ENCODE results near the gene SPPL3. TPM values are rescaled to one million over a fixed set of nuclear protein-coding genes. Genes with fewer than 3 reads are reported as not detected.

SPPL3 gene
- total RNA-seq, 1 donor, result 10.9 TPM

- Histone ChIP-seq H3K27me3 (ENCODE audit: insufficient read depth, low read length) (no peaks in the 10 kb centered on the region), H2AFZ (ENCODE audit: low read length) (no peak overlapping the region), H4K20me1 (ENCODE audit: insufficient read depth, low read length) (peaks cover 4% of the 10 kb centered on the region), H3K36me3 (ENCODE audit: insufficient read depth, low read length) (peaks cover 3% of the 10 kb centered on the region), H3K4me1 (ENCODE audit: insufficient read depth, low read length) (no peaks in the 10 kb centered on the region), H3K9me3 (ENCODE audit: low read depth, low read length) (no peaks in the 10 kb centered on the region), H3K79me2 (ENCODE audit: insufficient read depth, low read length) (no peaks in the 10 kb centered on the region), H3K27ac (ENCODE audit: low read depth, low read length) (no peak overlapping the region), H3K4me3 (ENCODE audit: insufficient read depth, low read length) (no peak overlapping the region), H3K4me2 (ENCODE audit: insufficient read depth, low read length) (no peak overlapping the region)
- peak; percentile 73 for DNase-seq (ENCODE audit: insufficient read length, low spot score, missing footprints)
- TF ChIP-seq CTCF (IDR thresholded peaks at IDR 0.05; ENCODE audit: extremely low read depth, low read depth, low read length), result peak; percentile 32
These were observed 128.2 kb downstream of the SPPL3 start for GRCh38 chr12:120775862-120776552.

- no peak overlapping the region for H3K4me2 ChIP-seq (ENCODE audit: insufficient read depth, low read length)
- peaks cover 4% of the 10 kb centered on the region for H4K20me1 ChIP-seq (ENCODE audit: insufficient read depth, low read length)
- H3K27me3 ChIP-seq (ENCODE audit: insufficient read depth, low read length), result no peaks in the 10 kb centered on the region
- H3K27ac ChIP-seq (ENCODE audit: low read depth, low read length), result no peak overlapping the region
- H3K4me3 ChIP-seq (ENCODE audit: insufficient read depth, low read length), result no peak overlapping the region
- H3K36me3 ChIP-seq (ENCODE audit: insufficient read depth, low read length), result peaks cover 2% of the 10 kb centered on the region
- no peaks in the 10 kb centered on the region for H3K4me1 ChIP-seq (ENCODE audit: insufficient read depth, low read length)
- DNase-seq (ENCODE audit: insufficient read length, low spot score, missing footprints), result peak; percentile 55
- H3K9me3 ChIP-seq (ENCODE audit: low read depth, low read length), result no peaks in the 10 kb centered on the region
- no peaks in the 10 kb centered on the region for H3K79me2 ChIP-seq (ENCODE audit: insufficient read depth, low read length)
- H2AFZ ChIP-seq (ENCODE audit: low read length), result no peak overlapping the region
- TF ChIP-seq CTCF (IDR thresholded peaks at IDR 0.05; ENCODE audit: extremely low read depth, low read depth, low read length), result no peak
These were observed 129.8 kb downstream of the SPPL3 start for GRCh38 chr12:120774169-120774916.

- TF ChIP-seq CTCF (IDR thresholded peaks at IDR 0.05; ENCODE audit: extremely low read depth, low read depth, low read length), result no peak
- no peak overlapping the region for H3K4me2 ChIP-seq (ENCODE audit: insufficient read depth, low read length)
These were observed 133.1 kb downstream of the SPPL3 start for GRCh38 chr12:120771097-120771496.

More at GRCh38 chr12:120771097-120771496, 133.1 kb downstream of the SPPL3 start:
- no peaks in the 10 kb centered on the region for H3K27me3 ChIP-seq (ENCODE audit: insufficient read depth, low read length)
- H3K79me2 ChIP-seq (ENCODE audit: insufficient read depth, low read length), result no peaks in the 10 kb centered on the region
- H3K4me3 ChIP-seq (ENCODE audit: insufficient read depth, low read length), result no peak overlapping the region
- H3K36me3 ChIP-seq (ENCODE audit: insufficient read depth, low read length), result peaks cover 30% of the 10 kb centered on the region
- H3K9me3 ChIP-seq (ENCODE audit: low read depth, low read length), result no peaks in the 10 kb centered on the region
- H3K27ac ChIP-seq (ENCODE audit: low read depth, low read length), result no peak overlapping the region
- no peak overlapping the region for H2AFZ ChIP-seq (ENCODE audit: low read length)
- peaks cover 4% of the 10 kb centered on the region for H4K20me1 ChIP-seq (ENCODE audit: insufficient read depth, low read length)
- no peak for DNase-seq (ENCODE audit: insufficient read length, low spot score, missing footprints)
- no peaks in the 10 kb centered on the region for H3K4me1 ChIP-seq (ENCODE audit: insufficient read depth, low read length)

All from osteoblast (primary cell).